NCI-H82 (cell line): ENCODE data around the gene NSMCE3.
"Not testable (repeated sequence)": the region's sequence is repeated elsewhere in the genome, so short reads cannot be mapped to it uniquely, and the experiment has no call there.

Source experiments
- DNase-seq: peaks from one replicate; lab custom pipeline; 2025; lab: John Stamatoyannopoulos, UW

The NSMCE3 gene

DNA sequence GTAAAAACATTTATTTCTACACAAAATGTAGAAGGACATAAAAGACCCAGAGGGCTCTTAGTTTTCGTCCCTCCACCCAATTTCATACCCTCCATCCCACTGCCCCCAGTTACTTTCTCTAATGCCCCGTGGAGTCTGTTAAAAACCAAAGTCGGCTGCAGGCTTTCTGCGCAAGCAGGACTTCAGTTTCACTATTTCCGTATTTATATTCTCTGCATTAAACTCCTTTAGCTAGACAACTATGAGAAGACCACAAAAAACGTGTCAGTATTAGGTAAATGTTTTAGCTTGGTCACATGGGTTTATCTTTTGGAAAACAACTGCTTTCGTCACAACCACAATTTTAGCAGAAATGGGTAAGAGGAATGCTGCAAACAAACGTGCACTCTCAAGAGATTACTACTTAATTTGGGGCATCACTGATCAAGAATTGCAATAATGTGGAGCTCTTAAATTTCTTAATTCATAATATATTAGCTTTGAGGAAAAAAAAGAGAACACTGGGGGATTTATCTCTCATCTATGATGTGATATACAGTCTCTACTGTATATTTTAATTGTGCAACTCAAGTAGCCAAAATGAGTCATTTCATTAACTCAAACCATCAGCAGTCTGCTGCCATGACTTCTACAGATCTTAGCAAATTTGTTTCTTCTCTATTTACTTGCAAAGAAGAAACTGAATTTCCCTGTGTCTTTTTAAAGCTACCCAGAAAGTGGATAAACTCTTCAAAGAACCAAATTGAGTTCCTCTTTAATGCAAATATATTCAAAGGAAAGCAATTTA is 740 bp upstream of the NSMCE3 start:
- no peak for DNase-seq

- peak; percentile 42 for DNase-seq
Measured at GRCh38 chr15:29268706-29269484, 727 bp downstream of the NSMCE3 start.

GRCh38 chr15:29266052-29266582 is 3.5 kb downstream of the NSMCE3 start:
- no peak for DNase-seq

GRCh38 chr15:29263289-29263688 is 6.3 kb downstream of the NSMCE3 start:
- DNase-seq = no peak

DNA sequence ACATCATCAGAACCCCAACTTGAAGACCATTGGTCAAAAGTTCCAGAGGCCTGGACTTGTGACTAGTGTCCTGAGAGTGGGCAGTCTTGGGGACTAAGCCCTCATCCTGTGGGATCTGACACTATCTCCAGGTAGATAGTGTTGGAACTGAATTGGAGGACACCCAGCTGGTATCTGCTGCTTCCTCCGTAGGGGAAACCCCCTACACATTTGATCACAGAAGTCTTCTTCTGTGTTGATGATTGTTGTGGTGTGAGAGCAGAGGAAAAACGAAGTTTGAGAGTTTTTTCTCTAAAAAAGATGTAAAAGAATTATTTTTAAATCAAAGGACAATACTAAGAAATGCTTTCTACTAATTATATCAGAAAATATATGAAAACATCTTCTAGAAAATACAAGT is 6.9 kb downstream of the NSMCE3 start:
- DNase-seq = no peak

- DNase-seq = no peak
Measured at GRCh38 chr15:29260896-29261295, 8.7 kb downstream of the NSMCE3 start.

DNA sequence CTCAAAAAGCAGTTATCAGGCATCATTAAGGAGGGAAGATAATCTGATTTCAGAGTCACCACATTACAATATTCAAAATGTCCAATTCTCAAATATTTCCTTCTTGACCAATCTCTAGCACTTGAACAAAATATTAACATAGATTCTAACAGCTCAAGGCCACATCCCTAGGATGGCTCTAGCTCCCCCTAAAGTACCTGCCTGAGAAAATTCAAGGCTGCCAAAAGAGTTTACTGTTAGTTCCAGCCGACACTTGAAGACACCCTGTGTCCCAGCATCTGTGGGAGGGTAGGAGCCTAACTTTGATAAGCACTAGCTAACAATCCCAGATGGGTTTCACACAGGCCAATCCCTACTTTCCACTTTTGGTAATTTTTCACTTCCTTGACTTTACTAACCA is 10.4 kb downstream of the NSMCE3 start:
- no peak for DNase-seq

- no peak for DNase-seq
Measured at GRCh38 chr15:29252234-29252633, 17.4 kb downstream of the NSMCE3 start.

DNA sequence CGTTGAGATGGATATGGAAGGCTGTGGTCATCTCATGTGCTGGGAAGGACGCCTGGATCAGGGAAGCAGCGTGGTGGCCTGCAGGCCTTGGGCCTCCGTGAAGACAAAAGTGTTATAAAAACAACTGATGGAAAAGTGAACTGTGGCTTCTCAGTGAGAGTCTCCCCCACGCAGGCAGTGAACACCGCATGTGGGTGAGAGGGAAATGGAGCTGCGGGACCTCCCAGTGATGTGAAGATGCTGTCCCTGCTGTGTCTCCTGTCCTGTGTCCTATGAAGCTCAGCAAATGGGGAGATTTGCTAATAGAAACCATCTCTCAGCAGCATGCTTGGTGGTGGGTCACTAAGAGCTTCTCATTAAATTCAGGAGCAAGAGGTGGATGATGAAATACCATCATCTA is 25.1 kb downstream of the NSMCE3 start:
- DNase-seq = no peak

DNA sequence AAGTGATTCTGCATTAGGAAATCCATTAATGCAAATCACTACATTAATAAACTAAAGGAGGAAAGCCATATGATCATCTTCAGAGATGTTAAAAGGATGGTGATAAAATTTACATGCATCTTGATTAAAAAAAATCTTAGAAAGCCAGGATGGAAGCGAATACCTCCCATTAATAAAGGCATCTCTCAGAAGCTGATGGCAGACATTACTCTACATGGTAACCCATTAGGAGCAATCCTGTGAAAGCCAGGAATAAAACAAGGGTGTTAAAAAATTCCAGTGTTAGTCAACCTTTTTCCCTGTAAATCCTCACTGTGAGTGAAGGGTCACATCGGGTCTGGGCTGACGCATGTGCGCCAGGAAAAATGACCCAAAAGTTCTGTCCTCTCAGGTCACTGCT is 25.5 kb downstream of the NSMCE3 start:
- DNase-seq = no peak

- DNase-seq = peak; percentile 3
Measured at GRCh38 chr15:29242456-29243242, 27.0 kb downstream of the NSMCE3 start.

DNA sequence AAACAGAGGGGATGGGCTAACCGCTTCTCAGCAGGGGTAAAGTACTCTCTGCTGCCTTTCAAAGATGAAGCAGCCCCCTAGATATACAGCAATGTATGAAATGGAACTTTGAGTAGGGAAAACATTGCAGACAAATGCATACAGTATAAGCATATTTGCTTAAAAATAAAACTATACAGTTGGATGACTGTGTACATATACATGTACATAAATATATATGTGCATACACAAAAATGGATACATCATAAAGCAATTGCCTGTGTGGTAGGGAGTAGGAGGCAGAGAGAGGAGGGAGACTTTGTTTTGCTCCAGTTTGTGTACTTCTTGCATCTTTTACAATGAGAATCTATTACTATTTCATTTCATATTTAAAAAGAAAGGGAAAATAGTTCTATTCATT is 28.4 kb downstream of the NSMCE3 start:
- DNase-seq = no peak

DNA sequence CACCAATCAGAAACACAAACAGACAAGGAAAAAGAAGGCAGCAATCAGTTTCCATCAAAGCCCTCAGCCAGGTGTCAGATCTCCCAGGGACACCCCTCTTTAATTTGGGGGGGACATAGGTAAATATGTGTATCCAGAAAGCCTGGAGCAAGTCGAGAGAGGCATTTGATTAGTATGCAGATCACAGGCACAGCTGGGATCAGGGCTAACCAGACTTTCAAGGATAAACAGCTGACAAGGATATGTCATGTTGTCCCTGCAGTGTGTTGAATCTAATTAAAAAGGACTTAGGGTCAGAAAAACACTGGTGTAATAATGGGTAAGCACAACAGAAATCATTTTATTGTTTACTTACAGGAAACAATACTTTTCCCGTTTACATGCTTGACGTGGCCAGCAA is 30.2 kb downstream of the NSMCE3 start:
- DNase-seq = peak; percentile 44

GRCh38 chr15:29233566-29233965 is 36.1 kb downstream of the NSMCE3 start:
- DNase-seq = no peak

- no peak for DNase-seq
Measured at GRCh38 chr15:29226436-29227208, 43.0 kb downstream of the NSMCE3 start.

- no peak for DNase-seq
Measured at GRCh38 chr15:29225534-29226234, 43.9 kb downstream of the NSMCE3 start.

GRCh38 chr15:29224987-29225363 is 44.6 kb downstream of the NSMCE3 start:
- not testable (repeated sequence) for DNase-seq

GRCh38 chr15:29224235-29224986 is 45.2 kb downstream of the NSMCE3 start:
- not testable (repeated sequence) for DNase-seq

- DNase-seq = no peak
Measured at GRCh38 chr15:29223640-29224039, 46.0 kb downstream of the NSMCE3 start.
